IPS-NIHi7 (cell line): Measurements from ENCODE around the gene EBF3.

ENCODE experiments used
- DNase-seq: peaks from one replicate; pipeline ENCODE4 v3.0.0; 2012; ENCODE audit warnings: mixed read lengths; ENCODE audit errors: extremely low spot score

The EBF3 gene

DNA sequence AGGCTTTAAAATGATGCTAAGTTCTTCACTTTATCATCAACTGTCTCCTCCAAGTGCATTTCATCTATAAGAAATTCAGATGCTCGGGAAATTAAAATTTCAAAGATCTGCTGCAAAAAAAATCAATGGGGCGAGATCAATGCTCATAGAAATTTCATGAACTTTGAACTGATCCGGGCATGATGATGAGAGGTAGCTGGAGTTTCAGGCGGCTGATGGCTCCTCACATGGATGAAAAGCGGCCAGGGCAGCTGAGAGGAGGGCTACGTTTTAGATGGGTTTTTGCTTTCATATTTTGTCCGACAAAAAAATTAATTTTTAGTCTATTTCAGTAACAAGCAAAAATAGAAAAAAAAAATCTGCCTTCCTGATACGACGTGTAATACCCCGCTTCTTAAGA, 109.9 kb downstream of the EBF3 start:
- DNase-seq: no peak

DNA sequence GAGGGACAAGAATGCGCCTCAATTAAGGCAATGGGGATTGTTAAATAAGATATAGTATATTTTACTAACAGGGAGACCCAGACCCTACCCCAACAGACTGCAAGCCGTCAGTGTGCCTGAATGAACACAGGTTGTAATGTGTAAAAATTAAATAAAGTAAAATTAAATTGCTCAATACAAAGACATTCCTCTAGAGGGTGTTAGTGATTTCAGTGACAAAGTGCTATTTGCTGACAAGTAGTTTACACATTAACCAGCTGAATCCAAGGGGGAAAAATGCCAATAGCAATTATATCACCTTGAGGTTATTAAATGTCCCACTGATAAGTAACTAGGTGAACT, 110.5 kb downstream of the EBF3 start:
- no peak for DNase-seq

DNA sequence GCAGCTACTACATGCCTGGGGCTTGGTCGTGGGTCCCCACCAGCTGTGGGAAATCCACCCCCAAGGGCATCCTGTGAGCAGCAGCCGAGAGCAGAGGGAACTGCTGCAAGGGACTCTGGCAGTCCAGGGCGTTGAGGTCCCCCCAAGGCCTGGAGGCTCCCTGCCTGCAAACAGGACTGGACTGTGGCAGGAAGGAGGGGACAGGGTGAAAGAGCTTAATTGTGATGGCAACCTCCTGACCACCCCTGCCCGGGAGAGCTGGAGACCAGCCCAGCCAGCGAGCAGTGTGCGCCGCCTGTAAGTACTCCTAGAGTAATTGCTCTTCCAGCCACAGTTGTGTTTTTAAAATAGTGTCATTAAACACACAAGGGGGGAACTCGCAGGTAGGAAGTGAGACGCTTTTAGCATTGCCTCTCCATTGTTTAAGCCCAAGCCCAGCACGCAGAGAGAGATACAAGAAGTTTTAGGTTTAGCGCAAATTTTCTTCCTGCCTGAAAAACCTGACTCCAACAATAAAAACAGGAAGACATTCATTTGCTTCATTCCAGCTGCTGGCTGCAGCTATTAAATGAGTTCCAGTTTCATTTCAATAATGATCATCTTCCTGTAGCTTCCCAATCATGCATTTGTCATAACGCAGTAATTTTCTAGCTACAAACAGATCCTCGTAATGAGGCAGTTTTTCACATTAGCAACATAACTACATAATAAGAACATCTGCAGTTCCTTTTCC, 111.1 kb downstream of the EBF3 start:
- DNase-seq: no peak

DNA sequence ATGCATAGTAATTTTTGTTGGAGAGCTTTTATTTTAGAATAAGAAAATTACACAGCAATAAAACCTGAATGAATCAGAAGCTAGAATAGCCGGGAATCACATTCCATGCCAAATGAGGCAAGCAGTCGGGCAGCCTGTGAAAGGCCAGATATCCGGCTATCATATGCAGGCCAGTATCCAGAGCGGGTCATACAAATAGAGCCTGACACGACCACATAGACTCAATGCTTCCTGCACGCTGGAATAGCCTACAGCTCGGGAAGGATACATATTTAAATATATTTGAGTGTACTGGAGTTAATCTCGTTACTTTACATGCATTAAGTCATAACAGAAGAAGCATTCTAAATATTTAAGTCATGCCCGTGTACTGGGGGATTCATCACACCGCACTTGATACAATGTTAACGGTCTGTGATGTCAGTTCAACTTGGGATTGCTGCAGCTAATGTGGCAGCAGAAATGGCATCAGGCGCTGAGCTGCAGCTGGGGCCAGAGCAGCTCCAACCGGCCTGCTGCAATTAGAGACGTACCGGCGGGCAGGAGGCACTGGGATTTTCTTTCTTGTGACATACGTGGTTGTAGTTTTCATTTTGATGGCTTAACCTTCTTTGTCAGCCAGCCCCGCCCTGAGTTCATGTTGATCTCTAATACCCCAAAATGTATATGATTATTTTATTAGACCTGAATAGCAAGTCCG, 112.0 kb downstream of the EBF3 start:
- no peak for DNase-seq

DNA sequence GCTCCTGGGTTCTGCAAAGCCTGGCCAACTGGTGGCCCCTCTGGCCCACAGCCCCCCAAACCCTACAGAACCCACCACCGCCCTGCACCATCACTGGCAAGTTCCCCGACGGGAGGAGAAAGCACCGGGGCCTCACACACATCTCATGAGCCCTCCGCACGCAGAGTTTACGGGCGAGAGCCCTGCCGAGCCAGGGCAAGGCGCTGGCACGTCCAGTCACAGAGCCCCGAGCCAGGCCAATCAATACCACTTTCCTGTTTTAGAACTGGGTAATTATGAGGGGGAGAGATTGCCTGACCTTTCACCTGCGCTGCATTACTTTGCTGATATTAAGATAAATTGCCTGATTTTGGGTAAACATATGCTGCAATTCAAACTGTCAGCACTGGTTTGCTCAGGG, 113.3 kb downstream of the EBF3 start:
- no peak for DNase-seq

DNA sequence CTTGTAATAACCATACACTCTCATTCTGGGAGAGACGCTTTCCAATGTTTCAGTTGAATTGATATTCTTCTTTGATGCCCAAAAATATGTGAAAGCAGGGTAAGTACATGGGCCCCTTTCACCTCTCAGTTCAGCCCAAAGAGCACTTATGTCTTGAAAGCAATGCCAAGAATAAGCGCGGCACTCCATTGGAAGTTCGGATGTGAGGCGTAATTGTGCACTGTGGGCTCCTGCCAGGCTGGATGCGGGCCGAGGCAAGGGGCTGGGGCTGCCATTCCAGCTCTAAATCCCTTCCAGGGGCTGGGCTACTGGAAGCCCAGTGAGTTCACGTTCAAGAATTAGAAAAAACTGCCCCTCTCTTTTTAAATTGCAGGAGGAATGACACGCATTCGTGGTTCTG, 113.8 kb downstream of the EBF3 start:
- DNase-seq: no peak

DNA sequence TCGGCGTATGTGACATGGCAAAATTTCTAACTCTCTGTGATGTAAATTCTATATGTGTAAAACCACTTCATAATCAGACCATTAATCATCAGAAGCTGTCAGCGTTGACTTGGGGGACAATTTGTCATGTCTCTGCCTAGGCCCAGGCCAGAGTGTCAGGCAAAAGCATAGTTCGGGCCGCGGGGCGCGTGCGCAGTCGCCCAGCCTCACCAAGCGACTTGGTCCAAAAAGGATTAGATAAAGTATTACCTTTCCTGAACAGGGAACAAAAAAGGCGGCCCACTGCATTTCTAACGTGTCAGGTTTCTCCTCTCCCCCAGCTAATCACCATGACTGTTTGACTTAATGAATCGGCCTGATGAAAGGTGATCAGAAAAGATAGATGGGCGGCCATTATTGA, 114.2 kb downstream of the EBF3 start:
- no peak for DNase-seq

DNA sequence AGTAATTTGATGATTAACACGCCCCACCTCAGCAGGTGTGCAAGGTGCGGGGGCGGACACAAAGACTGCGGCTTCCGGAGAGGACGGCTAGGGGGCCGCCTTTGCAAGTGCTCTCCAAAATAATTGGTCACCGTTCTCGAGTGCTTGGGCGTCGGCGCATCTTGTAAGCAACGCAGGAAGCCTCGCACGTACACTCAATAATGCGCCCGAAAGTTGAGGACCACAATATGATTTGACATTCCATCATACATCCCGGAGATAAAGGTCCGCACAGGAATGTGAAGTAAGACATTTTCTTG, 114.7 kb downstream of the EBF3 start:
- DNase-seq: no peak

DNA sequence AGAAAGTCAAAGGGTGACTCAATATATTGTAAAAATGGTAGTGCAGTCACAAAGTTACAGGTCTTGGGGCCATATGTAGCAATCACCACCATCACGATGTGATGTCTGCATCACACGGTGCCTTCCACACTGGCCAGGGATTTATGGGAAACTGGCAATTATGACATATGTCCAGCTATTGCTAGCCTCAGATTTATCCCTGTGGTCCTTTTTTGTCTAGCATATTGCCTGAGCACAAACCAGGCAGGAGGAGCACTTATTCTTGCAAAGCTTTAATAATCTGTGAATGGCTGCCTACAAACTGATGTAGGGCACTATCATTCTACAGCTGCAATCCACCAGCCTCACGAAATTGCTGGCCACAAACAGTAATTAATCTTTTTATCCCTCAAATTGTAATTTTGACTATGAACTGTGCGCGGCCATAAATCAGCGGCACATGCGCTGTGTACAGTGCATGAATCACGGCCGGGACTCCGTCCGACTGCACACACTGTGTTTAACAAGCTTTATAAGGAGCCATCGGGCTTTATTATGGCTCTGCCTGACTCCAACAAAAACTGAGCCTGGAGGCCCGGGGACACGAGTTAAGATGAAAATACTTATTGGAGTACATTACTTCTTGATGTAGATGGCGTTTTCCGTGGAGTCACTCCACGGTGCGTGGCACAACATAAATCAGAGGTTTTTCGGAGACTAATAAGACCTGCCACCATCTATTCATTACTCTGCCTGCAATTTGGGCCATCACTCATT, 115.2 kb downstream of the EBF3 start:
- DNase-seq: no peak

DNA sequence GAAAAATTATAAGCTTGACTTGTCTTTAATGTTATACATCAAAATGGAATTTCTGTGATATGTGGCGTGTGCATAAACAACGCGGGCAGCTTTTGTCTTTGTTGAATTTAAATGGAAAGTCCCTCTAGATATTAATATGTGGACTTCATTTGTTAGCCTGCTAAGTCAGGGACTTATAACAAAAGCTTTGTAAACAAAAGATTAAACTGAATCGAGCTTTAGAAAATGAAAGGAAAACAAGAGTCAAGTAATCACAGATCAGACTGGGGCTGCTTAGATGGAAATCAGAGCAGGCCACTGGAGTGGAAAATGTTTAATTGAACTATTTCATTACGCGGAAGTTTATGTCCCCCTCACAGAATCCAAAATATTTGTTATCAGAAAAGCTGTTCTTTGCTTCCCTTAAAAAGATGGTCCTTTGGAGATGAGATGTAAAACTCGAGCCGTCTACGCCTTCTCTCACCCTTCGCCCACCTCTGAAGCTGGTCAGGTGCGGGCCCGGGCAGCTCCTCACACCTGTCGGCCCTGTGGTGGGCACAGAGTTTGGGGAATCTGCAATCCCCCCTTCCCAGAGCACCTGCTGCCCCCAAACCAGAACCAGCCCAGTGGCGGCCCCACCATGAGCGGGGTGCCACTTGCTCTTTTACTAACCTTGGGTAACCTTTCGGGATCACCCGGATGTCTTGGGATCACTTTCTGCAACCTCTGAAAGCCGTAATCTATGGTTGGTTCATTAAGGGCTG, 116.2 kb downstream of the EBF3 start:
- DNase-seq: no peak

DNA sequence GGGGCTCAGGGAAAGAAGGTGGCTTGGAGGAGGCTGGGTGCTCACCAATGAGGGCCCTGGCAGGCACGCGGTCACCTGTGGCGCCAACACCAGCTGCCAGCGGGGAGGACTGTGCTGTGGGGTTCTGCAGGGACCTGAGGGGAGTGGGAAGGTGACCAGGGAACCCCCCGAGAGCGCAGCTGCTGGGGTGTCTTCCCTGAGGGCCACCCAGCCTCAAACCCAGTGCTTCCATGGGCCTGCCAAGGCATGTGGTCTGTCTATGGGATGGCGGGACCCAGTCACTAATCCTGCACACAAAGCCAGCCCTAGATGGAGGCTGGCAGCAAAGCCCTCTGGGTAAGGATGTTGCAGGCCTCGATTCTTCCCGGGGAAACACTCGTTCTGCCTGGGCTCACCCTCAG, 117.1 kb downstream of the EBF3 start:
- DNase-seq: no peak

DNA sequence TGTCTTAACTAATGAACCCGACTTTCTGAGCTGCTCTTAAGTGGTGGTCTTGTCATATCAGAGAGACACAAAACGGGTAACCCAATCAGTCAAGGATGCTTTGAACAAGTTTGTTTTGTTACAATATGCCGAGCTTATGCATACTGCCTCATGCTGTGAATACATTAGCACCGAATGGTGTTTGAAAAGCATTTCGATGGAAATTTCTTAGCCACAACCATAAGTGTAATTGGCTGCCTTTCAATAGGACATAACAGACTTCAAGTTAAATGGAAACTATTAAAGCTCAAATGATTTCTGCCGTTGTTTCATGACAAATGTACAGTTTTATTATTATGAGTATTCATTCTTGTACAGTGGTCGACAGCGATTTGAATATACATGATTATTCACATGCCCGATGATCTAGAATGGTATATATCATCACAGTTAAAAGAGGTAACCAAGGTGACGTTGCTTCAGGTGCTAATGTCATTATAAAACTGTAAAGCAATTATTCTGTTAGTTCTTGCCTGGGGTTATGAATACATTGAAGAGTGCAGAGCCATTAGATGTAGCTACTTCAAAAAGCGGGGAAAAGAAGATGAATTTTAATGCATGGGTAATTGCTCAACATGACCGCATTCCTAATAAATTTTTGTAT, 118.8 kb downstream of the EBF3 start:
- DNase-seq: no peak

DNA sequence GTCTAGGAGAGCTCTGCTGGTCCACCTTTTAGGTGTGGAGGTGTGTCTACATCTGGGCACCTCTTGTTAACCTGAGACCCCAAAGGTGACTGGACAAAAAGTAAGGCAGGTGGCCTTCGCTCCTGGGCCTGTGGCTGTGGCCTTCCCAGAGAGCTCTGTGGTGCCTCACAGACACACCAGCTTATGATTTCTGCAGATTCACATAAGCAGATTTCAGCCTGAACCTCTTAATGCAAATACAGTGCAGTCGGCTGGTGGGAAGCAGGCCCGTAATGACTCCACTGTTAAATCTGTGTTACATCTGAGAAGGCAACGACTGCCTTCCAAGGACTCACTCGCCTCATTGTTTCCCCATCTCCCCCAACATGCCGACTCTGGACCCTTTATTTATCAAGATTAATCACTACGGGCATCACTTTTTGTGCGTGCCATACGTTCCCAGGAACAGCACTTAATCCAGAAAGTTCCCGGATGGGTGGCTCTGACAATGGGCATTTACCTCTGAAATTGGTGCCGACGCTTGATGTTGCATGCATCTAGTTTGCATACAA, 119.8 kb downstream of the EBF3 start:
- DNase-seq: no peak

DNA sequence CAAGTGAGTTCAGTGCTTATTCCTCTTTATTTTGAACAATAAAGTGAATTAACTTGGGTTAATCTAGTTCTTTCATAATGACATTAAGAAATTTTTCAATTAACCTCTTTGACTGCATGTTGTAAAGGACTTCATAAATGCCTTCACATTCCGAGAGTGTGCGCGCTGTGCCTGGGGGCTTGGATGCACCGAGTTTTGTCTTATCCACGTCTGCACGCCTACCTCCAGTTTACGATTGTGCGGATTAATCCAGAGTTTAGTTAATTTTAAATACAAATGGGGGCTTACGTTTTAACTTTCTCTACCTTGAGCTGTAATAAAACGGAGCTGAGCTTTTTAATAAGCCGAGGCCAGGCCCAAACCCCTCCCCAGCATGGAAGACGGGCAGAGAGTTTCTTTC, 120.4 kb downstream of the EBF3 start:
- DNase-seq: no peak

DNA sequence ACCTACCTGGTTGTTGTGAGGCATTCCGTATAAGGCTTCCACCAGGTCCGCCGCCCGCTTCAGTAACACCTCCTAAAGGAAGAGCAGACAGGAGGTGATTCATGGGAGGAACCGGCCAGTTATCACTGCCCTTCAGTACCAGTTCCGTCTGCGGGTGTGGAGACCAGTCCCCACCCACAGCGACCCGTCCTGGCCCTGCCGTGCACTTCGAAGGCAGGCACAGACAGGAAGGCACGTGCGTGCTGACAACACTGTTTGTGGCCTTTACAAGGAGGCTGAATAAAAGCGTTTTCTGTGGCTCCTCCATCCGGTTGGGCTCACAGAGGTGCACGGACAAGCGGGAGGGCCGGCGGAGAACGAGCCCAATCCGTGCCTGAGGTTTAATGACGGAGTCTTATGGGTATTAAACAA, 120.9 kb downstream of the EBF3 start:
- DNase-seq: no peak

DNA sequence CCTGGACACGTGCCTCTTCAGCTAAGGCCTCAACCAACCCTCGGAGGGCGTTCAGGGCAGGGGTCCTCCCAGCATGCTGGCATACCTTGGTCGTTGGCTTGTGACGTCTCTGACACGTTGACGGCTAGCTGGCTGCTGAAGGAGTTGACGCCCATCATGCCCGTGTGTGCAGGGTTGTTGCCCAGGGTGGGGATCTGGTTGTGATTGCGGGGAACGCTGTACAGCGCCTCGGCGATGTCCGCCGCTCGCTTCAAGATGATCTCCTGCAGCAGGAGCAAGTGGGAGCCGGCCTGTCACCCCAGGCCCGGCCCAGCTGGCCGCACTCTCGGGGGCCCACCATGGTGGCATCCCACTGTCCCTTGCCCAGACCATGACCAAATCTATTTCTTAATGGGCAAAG, 122.0 kb downstream of the EBF3 start:
- DNase-seq: no peak

DNA sequence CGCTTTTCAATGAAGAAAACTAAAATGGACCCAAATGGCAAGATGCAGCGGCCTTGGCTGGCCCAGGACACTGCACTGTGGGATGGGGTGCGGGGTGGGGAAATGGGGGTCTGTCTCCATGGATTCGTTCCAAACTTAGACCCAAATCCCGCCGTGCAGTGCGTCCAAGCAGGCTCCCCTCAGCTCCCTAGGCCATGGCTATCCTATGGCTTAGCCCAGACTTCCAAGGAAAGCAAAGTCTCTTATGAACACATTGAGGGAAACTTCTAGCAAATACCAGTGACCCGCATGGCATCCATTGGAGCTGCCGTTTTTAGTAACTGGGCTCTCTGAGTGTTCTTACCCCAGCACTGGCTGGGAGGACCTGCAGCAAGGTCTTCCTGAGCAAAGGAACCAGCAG, 122.5 kb downstream of the EBF3 start:
- DNase-seq: no peak

DNA sequence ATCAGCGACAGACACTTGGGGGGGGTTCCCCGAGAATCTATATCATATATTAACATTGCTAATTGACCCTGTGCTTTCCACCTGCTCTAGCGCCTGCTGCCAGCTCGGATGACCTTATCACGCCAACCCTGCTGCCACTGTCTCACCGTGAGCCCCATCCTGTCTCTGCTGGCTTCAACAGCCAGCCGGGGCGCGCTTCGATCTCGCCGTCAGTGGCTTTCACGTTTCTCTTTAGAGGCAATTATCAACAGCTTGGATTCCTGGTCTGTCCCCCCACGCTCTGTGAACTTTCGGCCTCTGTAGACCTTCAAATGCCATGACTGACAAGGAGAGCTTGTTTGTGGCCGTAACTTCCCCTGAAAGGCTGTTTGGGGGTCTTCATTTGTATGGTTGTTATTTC, 123.0 kb downstream of the EBF3 start:
- DNase-seq: no peak

DNA sequence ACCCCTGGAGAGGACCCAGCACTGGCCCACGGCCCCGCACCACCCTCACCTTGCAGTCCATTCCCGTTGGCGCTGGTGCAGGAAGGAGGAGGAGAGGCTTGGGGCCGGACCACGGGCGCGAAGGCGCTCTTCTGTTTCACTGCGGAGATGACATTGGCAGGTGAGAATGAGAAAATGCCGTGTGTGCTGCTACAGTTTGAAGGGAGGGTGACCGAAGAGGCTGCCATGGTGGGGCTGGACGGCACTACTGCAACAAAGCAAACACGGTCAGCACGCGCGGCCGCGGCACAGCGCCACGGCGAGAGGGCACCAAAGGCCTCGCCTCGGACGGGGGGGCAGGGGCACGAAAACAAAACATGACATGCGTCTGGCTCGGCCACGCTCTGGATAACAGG, 123.9 kb downstream of the EBF3 start:
- no peak for DNase-seq

DNA sequence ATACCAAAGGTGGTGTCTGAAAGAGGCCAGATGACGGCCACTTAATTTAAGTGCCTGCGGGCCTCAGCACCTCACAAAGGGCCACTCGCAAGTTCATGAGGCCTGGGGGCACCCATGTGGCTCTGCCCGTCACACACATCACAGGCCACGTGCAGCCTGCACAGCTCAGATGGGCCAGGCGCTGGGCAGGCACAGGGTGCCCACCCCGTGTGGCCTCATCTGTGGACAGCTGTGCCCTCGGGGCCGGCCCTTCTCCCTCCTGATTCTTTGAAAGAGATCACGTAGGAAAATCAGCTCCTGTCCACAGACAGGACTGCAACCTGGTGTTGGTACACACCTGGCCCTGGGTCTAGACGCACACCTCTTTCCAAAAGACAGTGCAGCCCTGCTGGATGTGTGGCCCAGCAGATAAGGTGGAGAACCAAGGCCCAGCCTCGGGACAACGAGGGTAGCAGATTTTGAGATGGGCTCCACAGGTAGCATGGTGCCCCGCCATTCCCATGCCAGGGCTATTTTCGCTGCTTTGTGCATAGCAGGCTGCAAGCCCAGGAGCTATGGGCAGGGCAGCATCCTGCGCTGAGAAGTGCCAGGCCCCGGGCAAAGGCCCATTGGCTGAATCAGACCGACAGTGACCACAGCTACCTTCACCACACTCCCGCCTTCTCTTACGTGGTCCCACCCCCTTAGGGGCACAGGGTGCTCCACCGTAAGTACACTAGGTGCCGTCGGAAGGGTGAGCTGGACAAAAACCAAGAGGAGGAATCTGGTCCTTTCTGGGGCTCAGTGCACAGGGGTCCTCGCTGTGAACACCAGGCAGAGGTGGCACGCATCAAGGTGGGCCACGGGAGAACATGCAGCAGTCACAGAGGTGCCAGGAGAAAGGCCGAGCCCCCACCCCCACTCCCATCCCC, 124.5 kb downstream of the EBF3 start:
- no peak for DNase-seq

DNA sequence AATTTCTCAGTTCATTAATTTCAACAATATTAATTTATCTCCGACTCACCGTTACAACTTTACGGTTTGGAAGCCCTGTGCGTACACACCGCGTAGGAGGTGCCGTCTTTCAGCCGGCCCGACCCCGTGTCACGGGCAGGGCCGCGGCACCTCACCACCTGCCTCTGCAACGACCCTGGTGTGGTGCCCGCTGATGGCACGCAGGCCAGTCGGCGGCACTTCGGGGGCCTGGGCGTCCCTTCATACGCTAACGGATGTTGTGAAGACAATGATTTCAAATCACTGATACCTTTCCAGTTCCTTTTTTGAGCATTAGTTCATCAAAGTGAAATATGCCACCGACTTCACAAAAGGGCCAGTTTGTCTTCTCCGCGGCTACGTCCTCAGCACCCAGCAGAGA, 125.3 kb downstream of the EBF3 start:
- DNase-seq: no peak
